CD4-positive, CD25-positive, alpha-beta regulatory T cell (primary cell): ENCODE data around the gene MMP2. TPM values are rescaled to one million over a fixed set of nuclear protein-coding genes. Genes with fewer than 3 reads are reported as not detected.

Experiments used
- ATAC-seq, 2 donors: fragments of 150-1000 bp; cut with Tn5 transposase; one replicate each; pipeline ENCODE4 v1.10.0; 2021; ENCODE audit warnings: low read depth in 2 of 2, moderate number of reproducible peaks in 2 of 2, moderate library complexity in 1 of 2
- DNase-seq, 3 donors: peaks; one replicate each; pipeline versions ENCODE4 v3.0.0 to v3.0.0-alpha.2; 2012 to 2022; ENCODE audit warnings: mixed read lengths in 1 of 3
- H3K27ac ChIP-seq: one replicate; pipeline ENCODE4 v1.7.0; 2013; ENCODE audit warnings: mild to moderate bottlenecking, low read length; ENCODE audit not compliant: insufficient read depth, poor library complexity, severe bottlenecking
- H3K27me3 ChIP-seq: one replicate; pipeline ENCODE4 v1.7.0; 2013; ENCODE audit warnings: low read length; ENCODE audit not compliant: control insufficient read depth, insufficient read depth
- H3K36me3 ChIP-seq: one replicate; pipeline ENCODE4 v1.7.0; 2013; ENCODE audit warnings: mild to moderate bottlenecking, low read length, moderate library complexity; ENCODE audit not compliant: control insufficient read depth, insufficient read depth
- H3K4me1 ChIP-seq: 2 replicates; pipeline ENCODE4 v1.7.0; 2013; ENCODE audit warnings: mild to moderate bottlenecking, low read length; ENCODE audit not compliant: insufficient read depth, control insufficient read depth, poor library complexity, severe bottlenecking
- H3K4me3 ChIP-seq: one replicate; pipeline ENCODE4 v1.7.0; 2013; ENCODE audit warnings: low read depth, mild to moderate bottlenecking, low read length, moderate library complexity
- H3K9me3 ChIP-seq, 2 experiments: 1 replicate in 1 of 2; 2 replicates in 1 of 2; pipeline ENCODE4 v1.7.0; 2013; ENCODE audit warnings: low read length in 2 of 2, mild to moderate bottlenecking in 1 of 2, moderate library complexity in 1 of 2; ENCODE audit not compliant: control insufficient read depth in 2 of 2
- H3K27ac Mint-ChIP-seq, 3 donors: one replicate each; pipeline ENCODE4 v1.8.0; 2020 to 2022; ENCODE audit warnings: mild to moderate bottlenecking in 3 of 3, mixed read lengths in 3 of 3, moderate library complexity in 2 of 3
- H3K27me3 Mint-ChIP-seq: one replicate; pipeline ENCODE4 v1.8.0; 2022; ENCODE audit warnings: mild to moderate bottlenecking, mixed read lengths
- H3K36me3 Mint-ChIP-seq: one replicate; pipeline ENCODE4 v1.8.0; 2020; ENCODE audit warnings: mixed read lengths
- H3K4me1 Mint-ChIP-seq, 4 donors: one replicate each; pipeline ENCODE4 v1.8.0; 2020 to 2022; ENCODE audit warnings: mixed read lengths in 4 of 4, mild to moderate bottlenecking in 1 of 4
- H3K4me3 Mint-ChIP-seq, 4 donors: one replicate each; pipeline ENCODE4 v1.8.0; 2020 to 2022; ENCODE audit warnings: mild to moderate bottlenecking in 4 of 4, mixed read lengths in 4 of 4, moderate library complexity in 3 of 4
- H3K9me3 Mint-ChIP-seq, 7 donors: one replicate each; pipeline ENCODE4 v1.8.0; 2020 to 2022; ENCODE audit warnings: mixed read lengths in 7 of 7, mild to moderate bottlenecking in 3 of 7, moderate library complexity in 2 of 7
- polyA plus RNA-seq, 4 donors: library from polyadenylated mRNA; unstranded; fragments of 300-500 nt; fragmentation: Illumina TruSeq; gene quantifications; one replicate each; pipeline ENCODE4 v1.2.3, GENCODE V29; 2021
- total RNA-seq: library from RNA; stranded (reverse); gene quantifications from one replicate; pipeline ENCODE4 v1.2.3, GENCODE V29; 2022

The MMP2 gene
- total and polyA plus RNA-seq, 5 donors from 2014 or later, result 0.49 TPM; not detected in 4

- H3K4me3 Mint-ChIP-seq, result no peak overlapping the region
- no peaks in the 10 kb centered on the region for H3K36me3 Mint-ChIP-seq
- Histone ChIP-seq H3K27ac (no peak overlapping the region), H3K4me1 (no peaks in the 10 kb centered on the region), H3K27me3 (no peaks in the 10 kb centered on the region), H3K36me3 (no peaks in the 10 kb centered on the region), H3K4me3 (no peak overlapping the region), H3K9me3 (no peaks in the 10 kb centered on the region)
- H3K9me3 Mint-ChIP-seq, result peaks cover 0 to 1% (median under 1%) of the 10 kb centered on the region in 7 donors
- no peaks in the 10 kb centered on the region for H3K4me1 Mint-ChIP-seq
- no peak for DNase-seq
- H3K27me3 Mint-ChIP-seq, result no peaks in the 10 kb centered on the region
- ATAC-seq, result no peak
- no peak overlapping the region for H3K27ac Mint-ChIP-seq
These were observed 10.9 kb downstream of the MMP2 start for GRCh38 chr16:55489956-55490265.

- H3K4me3 ChIP-seq, result no peak overlapping the region
- DNase-seq (no peak), ATAC-seq (peak in 1 of 2 donors; percentile 33)
- Mint-ChIP-seq H3K27me3 (no peaks in the 10 kb centered on the region), H3K9me3 (peaks cover 0 to 1% (median 0%) of the 10 kb centered on the region in 7 donors), H3K36me3 (no peaks in the 10 kb centered on the region), H3K27ac (no peak overlapping the region), H3K4me3 (no peak overlapping the region), H3K4me1 (no peaks in the 10 kb centered on the region)
- H3K36me3 ChIP-seq, result no peaks in the 10 kb centered on the region
- no peaks in the 10 kb centered on the region for H3K27me3 ChIP-seq
- H3K4me1 ChIP-seq, result no peaks in the 10 kb centered on the region
- H3K9me3 ChIP-seq, result no peaks in the 10 kb centered on the region
- H3K27ac ChIP-seq, result no peak overlapping the region
These were observed 11.3 kb downstream of the MMP2 start for GRCh38 chr16:55490301-55490700.

- Histone ChIP-seq H3K27ac (no peak overlapping the region), H3K27me3 (no peaks in the 10 kb centered on the region), H3K9me3 (no peaks in the 10 kb centered on the region), H3K36me3 (no peaks in the 10 kb centered on the region), H3K4me1 (no peaks in the 10 kb centered on the region), H3K4me3 (no peak overlapping the region)
- no peaks in the 10 kb centered on the region for H3K27me3 Mint-ChIP-seq
- H3K4me1 Mint-ChIP-seq, result no peaks in the 10 kb centered on the region
- no peaks in the 10 kb centered on the region for H3K36me3 Mint-ChIP-seq
- peaks cover 0 to 1% (median 0%) of the 10 kb centered on the region in 7 donors for H3K9me3 Mint-ChIP-seq
- H3K27ac Mint-ChIP-seq, result no peak overlapping the region
- DNase-seq (no peak), ATAC-seq (no peak)
- H3K4me3 Mint-ChIP-seq, result no peak overlapping the region
These were observed 12.7 kb downstream of the MMP2 start for GRCh38 chr16:55491691-55492090.

GRCh38 chr16:55492756-55493380, 13.9 kb downstream of the MMP2 start:
- Mint-ChIP-seq H3K4me1 (no peaks in the 10 kb centered on the region), H3K36me3 (no peaks in the 10 kb centered on the region), H3K9me3 (peaks cover 0 to 1% (median 0%) of the 10 kb centered on the region in 7 donors), H3K4me3 (no peak overlapping the region), H3K27me3 (no peaks in the 10 kb centered on the region), H3K27ac (no peak overlapping the region)
- no peaks in the 10 kb centered on the region for H3K27me3 ChIP-seq
- ATAC-seq (no peak), DNase-seq (no peak)
- H3K9me3 ChIP-seq, result no peaks in the 10 kb centered on the region
- no peak overlapping the region for H3K4me3 ChIP-seq
- no peaks in the 10 kb centered on the region for H3K36me3 ChIP-seq
- H3K4me1 ChIP-seq, result no peaks in the 10 kb centered on the region
- no peak overlapping the region for H3K27ac ChIP-seq

GRCh38 chr16:55494994-55495421, 16.0 kb downstream of the MMP2 start:
- Mint-ChIP-seq H3K4me1 (peaks cover 0 to 2% (median 0%) of the 10 kb centered on the region in 4 donors), H3K36me3 (no peaks in the 10 kb centered on the region), H3K27me3 (no peaks in the 10 kb centered on the region), H3K27ac (no peak overlapping the region), H3K4me3 (no peak overlapping the region), H3K9me3 (no peaks in the 10 kb centered on the region)
- Histone ChIP-seq H3K4me1 (no peaks in the 10 kb centered on the region), H3K4me3 (no peak overlapping the region), H3K36me3 (no peaks in the 10 kb centered on the region), H3K27ac (no peak overlapping the region), H3K27me3 (no peaks in the 10 kb centered on the region), H3K9me3 (no peaks in the 10 kb centered on the region)
- DNase-seq, result no peak
- ATAC-seq, result no peak

- Mint-ChIP-seq H3K27ac (no peak overlapping the region), H3K36me3 (no peaks in the 10 kb centered on the region), H3K4me3 (no peak overlapping the region), H3K27me3 (no peaks in the 10 kb centered on the region), H3K4me1 (peaks cover 0 to 2% (median 0%) of the 10 kb centered on the region in 4 donors), H3K9me3 (no peaks in the 10 kb centered on the region)
- Histone ChIP-seq H3K4me3 (no peak overlapping the region), H3K27ac (no peak overlapping the region), H3K4me1 (no peaks in the 10 kb centered on the region), H3K27me3 (no peaks in the 10 kb centered on the region), H3K36me3 (no peaks in the 10 kb centered on the region), H3K9me3 (no peaks in the 10 kb centered on the region)
- ATAC-seq (no peak), DNase-seq (no peak)
These were observed 16.8 kb downstream of the MMP2 start for GRCh38 chr16:55495616-55496289.

- ATAC-seq, result no peak
- H3K27me3 Mint-ChIP-seq, result no peaks in the 10 kb centered on the region
- Histone ChIP-seq H3K27me3 (no peaks in the 10 kb centered on the region), H3K27ac (no peak overlapping the region), H3K4me1 (no peaks in the 10 kb centered on the region), H3K9me3 (no peaks in the 10 kb centered on the region), H3K36me3 (no peaks in the 10 kb centered on the region), H3K4me3 (no peak overlapping the region)
- no peaks in the 10 kb centered on the region for H3K36me3 Mint-ChIP-seq
- peaks cover 0 to 2% (median 0%) of the 10 kb centered on the region in 4 donors for H3K4me1 Mint-ChIP-seq
- H3K27ac Mint-ChIP-seq, result no peak overlapping the region
- H3K4me3 Mint-ChIP-seq, result no peak overlapping the region
- H3K9me3 Mint-ChIP-seq, result no peaks in the 10 kb centered on the region
- DNase-seq, result no peak
These were observed 17.6 kb downstream of the MMP2 start for GRCh38 chr16:55496509-55497145.
